Immature natural killer cell (primary cell): ENCODE measurements around the gene PARD3B. TPM values are rescaled to one million over a fixed set of nuclear protein-coding genes. Genes with fewer than 3 reads are reported as not detected.

Experiments
- DNase-seq, 3 donors: peaks; one replicate each; pipeline ENCODE4 v3.0.0; 2022; ENCODE audit warnings: mixed read lengths in 1 of 3
- H3K27ac Mint-ChIP-seq, 6 donors: one replicate each; pipeline ENCODE4 v1.8.0; 2020; ENCODE audit warnings: mixed read lengths in 6 of 6, mild to moderate bottlenecking in 5 of 6, inconsistent platforms in 4 of 6, moderate library complexity in 3 of 6
- H3K27me3 Mint-ChIP-seq, 3 donors: one replicate each; pipeline ENCODE4 v1.8.0; 2020 to 2021; ENCODE audit warnings: low read depth in 3 of 3, mild to moderate bottlenecking in 3 of 3, mixed read lengths in 3 of 3, moderate library complexity in 3 of 3, inconsistent platforms in 1 of 3
- H3K36me3 Mint-ChIP-seq, 3 donors: one replicate each; pipeline ENCODE4 v1.8.0; 2020; ENCODE audit warnings: mixed read lengths in 3 of 3, inconsistent platforms in 2 of 3, mild to moderate bottlenecking in 2 of 3
- H3K4me1 Mint-ChIP-seq, 2 donors: one replicate each; pipeline ENCODE4 v1.8.0; 2020; ENCODE audit warnings: inconsistent platforms in 2 of 2, mild to moderate bottlenecking in 2 of 2, mixed read lengths in 2 of 2, moderate library complexity in 1 of 2
- H3K4me3 Mint-ChIP-seq, 5 donors: one replicate each; pipeline ENCODE4 v1.8.0; 2020; ENCODE audit warnings: mild to moderate bottlenecking in 5 of 5, mixed read lengths in 5 of 5, inconsistent platforms in 3 of 5, moderate library complexity in 3 of 5
- H3K9me3 Mint-ChIP-seq, 6 donors: one replicate each; pipeline ENCODE4 v1.8.0; 2020; ENCODE audit warnings: mild to moderate bottlenecking in 6 of 6, mixed read lengths in 6 of 6, inconsistent platforms in 4 of 6, moderate library complexity in 3 of 6
- polyA plus RNA-seq, 3 donors: library from polyadenylated mRNA; unstranded; fragments of 300-500 nt; fragmentation: Illumina TruSeq; gene quantifications; one replicate each; pipeline ENCODE4 v1.2.3, GENCODE V29; 2021

PARD3B gene
- polyA plus RNA-seq, 3 donors from 2014 or later: not detected

DNA sequence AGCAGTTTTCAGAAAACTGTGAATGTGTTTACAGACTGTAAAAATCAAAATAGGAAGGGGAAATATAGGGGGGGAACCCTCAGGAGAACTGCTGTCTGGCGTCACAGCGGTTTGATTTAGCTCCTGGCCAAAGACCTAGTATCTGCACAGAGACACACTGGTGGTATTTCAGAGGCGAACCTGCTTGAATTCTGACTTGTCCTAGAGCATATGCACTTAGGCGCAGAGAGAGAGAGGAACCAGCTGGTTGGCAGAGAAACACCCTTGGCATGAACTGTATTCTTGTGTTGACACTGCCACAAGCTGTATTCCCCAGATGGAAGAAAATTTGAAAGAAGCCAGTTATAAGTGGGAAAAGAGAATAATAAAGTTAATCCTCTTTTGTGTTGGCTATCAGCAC lies 630.6 kb downstream of the PARD3B start:
- no peak for DNase-seq
- H3K36me3 Mint-ChIP-seq: no peaks in the 10 kb centered on the region
- no peak overlapping the region for H3K4me3 Mint-ChIP-seq
- no peaks in the 10 kb centered on the region for H3K27me3 Mint-ChIP-seq
- H3K27ac Mint-ChIP-seq: no peak overlapping the region
- H3K9me3 Mint-ChIP-seq: peaks cover 0 to 6% (median 0%) of the 10 kb centered on the region in 6 donors
- H3K4me1 Mint-ChIP-seq: no peaks in the 10 kb centered on the region

DNA sequence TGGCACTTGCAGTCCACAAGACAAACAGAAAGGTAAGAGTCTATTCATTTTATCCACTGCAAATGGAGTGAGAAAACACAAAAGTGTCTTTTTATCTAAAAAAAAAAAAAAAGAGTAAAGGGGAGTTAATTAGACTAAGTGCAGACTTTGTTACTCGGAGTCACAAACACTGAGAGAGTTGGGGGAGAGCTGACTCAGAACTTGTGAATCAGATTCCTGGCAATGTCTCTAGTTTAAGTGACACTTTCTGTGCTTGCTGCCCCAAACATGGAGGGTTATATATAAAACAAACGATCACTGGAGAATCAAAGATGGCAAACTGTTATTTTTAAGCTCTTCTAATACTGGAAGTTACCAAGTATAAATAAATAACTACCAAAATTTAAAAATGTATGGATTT lies 631.3 kb downstream of the PARD3B start:
- DNase-seq: no peak
- H3K27ac Mint-ChIP-seq: no peak overlapping the region
- H3K4me3 Mint-ChIP-seq: no peak overlapping the region
- no peaks in the 10 kb centered on the region for H3K4me1 Mint-ChIP-seq
- H3K9me3 Mint-ChIP-seq: peaks cover 0 to 8% (median 0%) of the 10 kb centered on the region in 6 donors
- H3K36me3 Mint-ChIP-seq: no peaks in the 10 kb centered on the region
- H3K27me3 Mint-ChIP-seq: no peaks in the 10 kb centered on the region

DNA sequence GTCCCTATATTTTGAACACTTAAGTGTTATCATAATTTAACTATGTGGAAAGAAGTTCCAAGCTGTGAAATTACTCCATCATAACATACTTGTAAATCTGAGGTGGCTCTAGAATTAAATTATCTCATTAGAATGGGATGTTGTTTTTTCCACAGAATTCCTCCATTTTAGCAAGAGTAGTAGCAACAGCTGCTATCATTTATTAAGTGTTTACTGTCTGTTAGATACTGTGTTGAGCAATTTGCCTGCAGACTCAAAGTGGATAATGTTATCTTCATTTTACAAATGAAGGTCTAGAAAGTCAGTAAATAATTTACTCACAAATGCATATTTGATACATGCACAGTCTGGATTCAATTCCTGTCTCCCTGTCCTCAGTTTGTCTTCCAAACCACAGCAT lies 632.3 kb downstream of the PARD3B start:
- H3K36me3 Mint-ChIP-seq: no peaks in the 10 kb centered on the region
- no peaks in the 10 kb centered on the region for H3K27me3 Mint-ChIP-seq
- H3K27ac Mint-ChIP-seq: no peak overlapping the region
- peaks cover 0 to 2% (median 0%) of the 10 kb centered on the region in 6 donors for H3K9me3 Mint-ChIP-seq
- no peaks in the 10 kb centered on the region for H3K4me1 Mint-ChIP-seq
- no peak overlapping the region for H3K4me3 Mint-ChIP-seq
- DNase-seq: no peak

DNA sequence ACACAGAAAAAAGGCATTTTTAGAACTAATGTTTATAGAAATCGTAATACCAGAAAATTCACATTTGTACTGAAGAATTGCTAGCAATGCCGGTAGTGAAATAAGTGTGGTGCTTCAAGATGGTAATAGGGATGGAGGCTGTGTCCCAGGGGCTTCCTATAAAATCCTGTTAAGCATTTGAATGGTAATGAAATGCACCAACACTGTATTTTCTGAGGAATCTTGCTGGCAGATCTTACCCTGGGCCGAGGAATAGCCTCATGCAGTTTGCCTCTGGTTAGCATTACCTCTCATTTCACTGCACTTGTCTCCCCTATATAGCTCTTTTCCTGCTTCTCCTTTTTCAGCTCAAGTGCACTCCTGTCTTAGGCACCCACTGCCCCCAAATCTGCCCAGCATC lies 635.5 kb downstream of the PARD3B start:
- H3K4me3 Mint-ChIP-seq: no peak overlapping the region
- H3K36me3 Mint-ChIP-seq: no peaks in the 10 kb centered on the region
- no peaks in the 10 kb centered on the region for H3K4me1 Mint-ChIP-seq
- no peak for DNase-seq
- peaks cover 0 to 5% (median 0%) of the 10 kb centered on the region in 6 donors for H3K9me3 Mint-ChIP-seq
- no peaks in the 10 kb centered on the region for H3K27me3 Mint-ChIP-seq
- H3K27ac Mint-ChIP-seq: no peak overlapping the region

DNA sequence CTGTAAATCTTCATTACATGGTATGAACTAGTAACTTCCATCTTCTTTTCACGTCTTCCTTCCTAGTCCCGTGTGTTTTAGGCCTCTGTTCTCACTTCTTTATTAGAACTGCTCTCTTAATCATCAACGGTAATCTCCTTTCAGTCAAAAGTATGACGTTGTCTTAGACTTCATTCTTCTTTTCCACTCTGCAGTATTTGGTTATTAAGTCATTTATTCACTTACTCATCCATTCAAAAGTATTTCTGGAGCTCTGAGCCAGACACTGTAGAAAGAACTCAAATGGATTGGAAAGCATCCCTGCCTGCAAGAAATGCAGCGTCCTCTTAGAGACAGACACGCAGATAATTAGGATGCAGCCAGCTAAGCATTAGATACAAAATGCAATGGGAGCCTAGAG lies 642.5 kb downstream of the PARD3B start:
- Mint-ChIP-seq H3K9me3 (peaks cover 0 to 5% (median 0%) of the 10 kb centered on the region in 6 donors), H3K27me3 (no peaks in the 10 kb centered on the region), H3K36me3 (no peaks in the 10 kb centered on the region), H3K4me3 (no peak overlapping the region), H3K4me1 (no peaks in the 10 kb centered on the region), H3K27ac (no peak overlapping the region)
- DNase-seq: no peak

DNA sequence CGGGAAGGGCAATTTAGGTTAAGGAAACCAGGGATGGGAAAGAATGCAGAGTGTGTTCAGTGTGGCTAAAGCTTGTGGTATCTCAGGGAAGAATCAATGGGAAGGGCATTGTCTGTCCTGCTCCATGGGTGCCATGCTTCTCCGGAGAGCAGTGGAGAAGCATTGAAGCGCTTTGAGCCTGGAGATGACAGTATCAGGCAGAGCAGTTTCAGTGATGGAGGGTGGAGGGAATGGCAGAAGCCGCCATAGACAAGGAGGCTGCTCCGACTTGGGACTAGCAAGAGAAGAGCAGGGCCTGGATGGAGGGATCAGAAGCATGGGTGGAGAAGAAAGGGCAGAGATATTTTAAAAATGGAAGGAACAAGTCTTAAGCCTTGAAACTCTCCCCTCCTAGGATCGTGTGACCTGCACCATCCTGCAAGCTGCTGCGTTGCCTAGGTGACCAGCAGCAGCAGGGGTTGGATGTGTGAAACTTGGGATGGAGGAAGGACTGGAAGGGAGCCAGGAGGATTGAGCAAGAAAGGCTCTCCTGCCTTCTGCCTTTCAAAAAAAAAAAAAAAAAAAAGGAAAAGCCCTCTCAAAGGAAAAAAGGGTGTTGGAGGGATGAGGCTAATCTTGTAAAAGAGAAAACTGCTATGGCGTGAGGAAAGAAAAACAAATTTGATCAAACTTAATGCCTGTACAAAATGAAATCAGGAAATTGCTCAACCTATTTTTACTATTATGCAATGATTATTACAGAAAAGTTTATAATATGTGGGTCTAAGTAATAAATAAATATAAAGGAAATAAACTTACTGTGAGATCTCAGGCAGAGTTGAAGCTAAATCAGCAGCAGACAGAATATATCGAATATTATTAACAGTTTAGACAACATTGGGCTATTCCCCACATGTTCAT lies 643.2 kb downstream of the PARD3B start:
- H3K4me1 Mint-ChIP-seq: no peaks in the 10 kb centered on the region
- H3K9me3 Mint-ChIP-seq: peaks cover 0 to 2% (median 0%) of the 10 kb centered on the region in 6 donors
- no peaks in the 10 kb centered on the region for H3K36me3 Mint-ChIP-seq
- DNase-seq: no peak
- no peak overlapping the region for H3K4me3 Mint-ChIP-seq
- H3K27me3 Mint-ChIP-seq: no peaks in the 10 kb centered on the region
- H3K27ac Mint-ChIP-seq: no peak overlapping the region

DNA sequence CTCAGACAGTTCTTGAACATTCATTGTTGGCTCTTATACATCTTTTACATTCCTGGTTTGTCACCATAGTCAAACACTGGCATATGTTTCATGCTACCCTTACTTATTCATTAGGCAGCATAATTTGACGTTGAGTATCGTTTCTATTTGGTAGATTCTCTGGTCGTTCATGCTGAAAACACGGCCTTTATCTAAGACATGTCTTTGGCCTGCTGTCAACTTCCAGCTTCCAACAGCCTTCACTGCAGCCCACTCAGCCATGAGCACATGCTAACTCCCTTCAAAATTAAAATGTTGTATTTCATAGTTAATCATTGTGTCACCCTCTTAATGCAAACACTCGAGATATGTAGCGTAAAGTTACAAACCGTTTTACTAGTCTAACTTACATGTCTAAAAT lies 644.0 kb downstream of the PARD3B start:
- no peak for DNase-seq
- Mint-ChIP-seq H3K27ac (no peak overlapping the region), H3K27me3 (no peaks in the 10 kb centered on the region), H3K4me1 (no peaks in the 10 kb centered on the region), H3K36me3 (no peaks in the 10 kb centered on the region), H3K4me3 (no peak overlapping the region), H3K9me3 (peaks cover 0 to 2% (median 0%) of the 10 kb centered on the region in 6 donors)

DNA sequence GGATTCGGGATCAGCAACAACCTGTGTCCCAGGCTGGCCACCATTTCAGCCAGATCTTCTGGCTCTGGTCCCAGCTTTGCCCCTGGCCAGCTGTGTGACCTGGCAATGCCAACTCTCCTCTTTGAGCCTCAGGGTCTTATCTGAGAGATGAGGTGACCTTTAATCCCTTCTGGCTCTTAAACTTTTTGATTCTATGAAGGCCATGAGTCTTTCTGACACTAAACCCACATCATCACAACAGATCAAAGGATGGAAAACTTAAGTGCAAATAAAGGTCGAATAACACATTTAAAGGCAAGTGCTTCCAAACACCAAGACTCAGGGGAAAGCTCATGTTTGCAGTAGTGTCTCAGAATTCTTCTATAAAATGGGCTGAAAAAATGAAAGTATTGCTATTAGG lies 645.3 kb downstream of the PARD3B start:
- Mint-ChIP-seq H3K4me3 (no peak overlapping the region), H3K9me3 (peaks cover 0 to 2% (median 0%) of the 10 kb centered on the region in 6 donors), H3K27me3 (no peaks in the 10 kb centered on the region), H3K4me1 (no peaks in the 10 kb centered on the region), H3K36me3 (no peaks in the 10 kb centered on the region), H3K27ac (no peak overlapping the region)
- DNase-seq: no peak

DNA sequence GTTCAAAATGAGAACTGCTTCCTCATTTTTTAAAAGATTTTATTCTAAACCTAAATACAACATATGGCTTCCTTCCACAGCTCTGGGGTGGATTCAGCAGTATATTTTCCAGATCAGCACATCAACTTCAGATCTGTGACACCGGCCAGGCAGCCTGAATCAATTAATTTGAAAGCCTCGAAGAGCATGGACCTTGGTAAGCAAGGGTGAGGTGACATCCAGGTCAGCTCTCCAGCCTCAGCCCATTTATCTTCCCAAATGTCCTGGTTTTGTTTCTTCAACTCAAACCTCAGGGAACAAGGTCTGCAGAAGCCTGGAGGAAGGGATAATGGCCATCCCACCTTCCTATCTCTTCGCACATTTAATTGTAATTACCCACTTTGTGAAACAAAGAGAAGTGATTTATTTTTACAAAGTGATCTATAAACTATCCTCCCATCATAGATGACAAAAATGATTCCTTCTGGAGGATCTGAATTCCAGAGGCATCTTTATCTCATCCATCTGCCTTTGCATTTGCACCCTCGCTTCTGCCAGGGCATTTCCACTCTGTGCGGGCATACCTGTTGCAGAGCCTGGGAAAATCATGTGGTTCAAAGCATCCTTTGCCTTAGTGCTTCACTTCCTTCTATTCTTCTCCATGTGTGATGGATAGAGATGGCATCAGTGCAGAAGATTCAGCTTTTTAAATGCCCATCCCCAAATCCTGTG lies 648.0 kb downstream of the PARD3B start:
- Mint-ChIP-seq H3K9me3 (peaks cover 0 to 2% (median 0%) of the 10 kb centered on the region in 6 donors), H3K36me3 (no peaks in the 10 kb centered on the region), H3K4me1 (no peaks in the 10 kb centered on the region), H3K27me3 (no peaks in the 10 kb centered on the region), H3K27ac (no peak overlapping the region), H3K4me3 (no peak overlapping the region)
- DNase-seq: no peak

DNA sequence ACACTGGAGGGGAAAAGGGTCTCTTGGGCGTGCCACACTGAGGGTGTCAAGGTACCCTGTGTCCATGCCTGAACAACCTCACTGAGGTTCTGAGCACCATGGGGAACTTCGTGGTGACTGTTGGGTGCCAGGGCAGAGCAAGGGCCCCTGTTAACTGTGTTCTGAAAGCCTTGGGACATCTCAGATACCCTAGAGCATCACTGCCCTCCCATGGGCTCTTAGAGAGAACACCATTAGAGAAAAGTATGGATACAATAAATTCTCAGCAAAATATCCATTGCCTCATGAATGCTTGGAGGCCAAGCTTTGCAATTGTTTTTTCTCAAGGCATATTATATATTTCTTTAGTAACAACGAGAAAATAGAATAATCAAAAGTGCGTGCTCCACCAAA lies 648.6 kb downstream of the PARD3B start:
- Mint-ChIP-seq H3K9me3 (peaks cover 0 to 2% (median 0%) of the 10 kb centered on the region in 6 donors), H3K4me1 (no peaks in the 10 kb centered on the region), H3K27me3 (no peaks in the 10 kb centered on the region), H3K36me3 (no peaks in the 10 kb centered on the region), H3K4me3 (no peak overlapping the region), H3K27ac (no peak overlapping the region)
- DNase-seq: no peak

DNA sequence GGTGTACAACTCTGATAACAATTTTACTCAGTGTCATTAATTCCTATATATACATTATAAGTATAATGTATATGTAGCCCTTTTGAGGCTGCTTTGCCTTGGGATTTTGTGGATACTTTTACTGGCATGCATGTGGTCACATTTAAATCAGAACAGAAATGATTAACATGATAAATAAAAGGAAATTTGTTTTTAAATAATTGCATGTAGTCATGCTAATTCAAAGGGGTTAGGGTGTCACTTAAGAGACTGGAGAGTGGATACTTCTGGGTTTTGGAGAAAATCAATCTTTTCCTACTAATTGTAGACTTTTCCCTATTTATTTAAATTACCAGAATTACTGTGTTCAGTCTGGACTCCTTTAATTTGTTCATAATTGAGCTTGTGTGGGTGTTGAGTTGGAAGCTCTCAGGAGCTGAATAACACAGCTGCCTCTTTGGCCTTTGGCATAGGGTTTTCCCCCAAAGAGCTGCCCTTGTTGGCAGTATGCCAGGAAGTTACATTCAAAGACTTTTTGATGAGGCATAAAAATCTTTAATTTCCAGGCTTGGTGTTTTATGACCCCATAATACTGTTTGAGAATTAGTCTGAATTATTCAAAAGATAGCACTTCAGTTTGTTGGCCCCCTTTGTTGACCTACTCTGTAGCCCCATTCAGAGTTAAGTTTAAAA lies 652.3 kb downstream of the PARD3B start:
- no peak overlapping the region for H3K4me3 Mint-ChIP-seq
- H3K4me1 Mint-ChIP-seq: no peaks in the 10 kb centered on the region
- no peak overlapping the region for H3K27ac Mint-ChIP-seq
- no peak for DNase-seq
- no peaks in the 10 kb centered on the region for H3K9me3 Mint-ChIP-seq
- H3K36me3 Mint-ChIP-seq: no peaks in the 10 kb centered on the region
- no peaks in the 10 kb centered on the region for H3K27me3 Mint-ChIP-seq

DNA sequence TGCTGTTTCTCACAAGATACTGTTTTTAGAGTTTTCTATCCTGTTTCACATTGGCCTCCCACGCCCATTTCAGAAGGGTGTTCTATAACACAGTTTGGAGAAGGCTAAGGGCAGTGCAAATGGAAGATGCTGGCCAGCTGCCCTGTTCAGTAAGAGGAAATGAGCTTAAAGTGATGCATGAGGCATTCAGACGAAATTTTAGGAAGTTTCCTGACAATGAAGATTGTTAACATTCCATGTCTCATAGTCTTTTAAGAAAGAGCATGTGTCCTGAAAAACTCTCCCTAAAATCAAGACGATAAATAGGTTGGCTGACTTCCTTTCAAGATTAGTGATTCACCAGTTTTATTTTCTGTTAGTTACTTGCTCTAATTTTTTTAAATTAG lies 652.9 kb downstream of the PARD3B start:
- Mint-ChIP-seq H3K4me1 (no peaks in the 10 kb centered on the region), H3K27me3 (no peaks in the 10 kb centered on the region), H3K9me3 (no peaks in the 10 kb centered on the region), H3K36me3 (no peaks in the 10 kb centered on the region), H3K27ac (no peak overlapping the region), H3K4me3 (no peak overlapping the region)
- no peak for DNase-seq

DNA sequence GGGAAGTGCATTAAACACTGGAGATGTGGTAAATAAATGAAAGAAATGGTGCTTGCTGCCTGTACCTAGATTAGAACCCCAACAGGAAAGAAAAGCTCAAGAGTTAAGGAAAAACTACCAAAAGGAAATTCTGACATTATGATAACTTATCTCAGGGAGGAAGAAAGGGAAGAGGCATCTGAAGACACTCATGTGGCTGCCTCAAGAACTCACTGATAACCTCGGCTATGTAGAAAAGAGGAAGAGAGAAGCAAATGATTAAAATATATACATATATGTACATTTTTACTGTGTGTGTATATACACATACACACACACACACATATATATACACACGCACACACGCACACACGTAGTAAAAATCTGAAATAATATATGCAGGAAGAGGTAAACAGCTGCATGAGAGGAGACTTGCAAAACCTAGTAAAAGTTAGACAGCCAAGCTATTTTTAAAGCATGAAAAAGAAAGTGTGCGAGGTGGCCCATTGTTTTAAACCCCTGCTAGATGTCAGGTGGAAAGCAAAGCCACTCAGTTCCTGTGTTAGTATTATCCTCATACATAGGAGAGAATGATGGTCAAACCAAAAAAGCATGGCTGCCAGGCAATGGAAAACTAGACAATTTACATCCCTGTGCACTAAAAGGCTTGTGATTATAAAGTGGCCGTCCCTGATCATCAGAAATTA lies 654.0 kb downstream of the PARD3B start:
- Mint-ChIP-seq H3K9me3 (no peaks in the 10 kb centered on the region), H3K27me3 (no peaks in the 10 kb centered on the region), H3K27ac (no peak overlapping the region), H3K4me3 (no peak overlapping the region), H3K4me1 (no peaks in the 10 kb centered on the region), H3K36me3 (no peaks in the 10 kb centered on the region)
- no peak for DNase-seq

DNA sequence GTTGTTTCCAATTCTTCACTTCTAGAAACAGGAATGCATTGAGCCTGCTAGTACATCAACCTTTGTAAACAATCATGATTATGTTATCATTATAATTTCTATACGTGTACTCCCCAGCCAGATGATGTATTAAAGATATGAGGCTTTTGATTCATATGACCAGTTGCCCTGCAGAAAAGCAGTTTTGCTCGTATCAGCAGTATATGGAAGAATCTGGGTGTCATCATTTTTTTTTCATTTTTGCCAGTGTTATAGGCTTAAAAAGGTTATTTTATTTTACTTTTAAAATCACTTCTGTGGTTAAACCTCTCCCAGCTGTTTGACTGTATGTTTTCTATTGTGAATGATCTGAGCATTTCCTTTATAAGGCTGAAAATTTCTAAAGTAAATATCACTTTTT lies 665.2 kb downstream of the PARD3B start:
- Mint-ChIP-seq H3K4me3 (no peak overlapping the region), H3K27ac (no peak overlapping the region), H3K36me3 (no peaks in the 10 kb centered on the region), H3K4me1 (no peaks in the 10 kb centered on the region), H3K9me3 (peaks cover 0 to 1% (median 0%) of the 10 kb centered on the region in 6 donors), H3K27me3 (no peaks in the 10 kb centered on the region)
- no peak for DNase-seq
